Astrocyte of the cerebellum (primary cell): Measurements from ENCODE around the gene GFRA1.

Experiments
- DNase-seq: peaks from one replicate; pipeline ENCODE4 v3.0.0-alpha.2; 2011; ENCODE audit warnings: low read depth
- H3K4me3 ChIP-seq: 2 replicates; pipeline ENCODE4 v1.5.1; 2011; ENCODE audit warnings: mild to moderate bottlenecking, low read depth, low read length, moderate library complexity
- CTCF ChIP-seq: IDR thresholded peaks from 2 replicates; pipeline ENCODE4 v1.5.1; 2012; ENCODE audit warnings: low read length, low read depth, moderate library complexity, mild to moderate bottlenecking; ENCODE audit errors: missing control alignments
- in situ Hi-C: cut with HindIII; loops from 2 replicates; pipeline ENCODE4 v1.10.0; 2017; ENCODE audit warnings: low sequenced_read_pairs

The GFRA1 gene

GRCh38 chr10:116080553-116080952, 192.5 kb downstream of the GFRA1 start:
- no peak overlapping the region for H3K4me3 ChIP-seq
- in situ Hi-C loops, result no loop called here
- TF ChIP-seq CTCF, result no peak
- DNase-seq, result no peak

GRCh38 chr10:116079355-116079754, 193.7 kb downstream of the GFRA1 start:
- in situ Hi-C loops, result no loop called here
- no peak for TF ChIP-seq CTCF
- no peak overlapping the region for H3K4me3 ChIP-seq
- DNase-seq, result no peak

GRCh38 chr10:116076621-116077020, 196.4 kb downstream of the GFRA1 start:
- no peak for TF ChIP-seq CTCF
- in situ Hi-C loops, result no loop called here
- no peak overlapping the region for H3K4me3 ChIP-seq
- DNase-seq, result no peak

- in situ Hi-C loops, result no loop called here
- DNase-seq, result no peak
- TF ChIP-seq CTCF, result no peak
- no peak overlapping the region for H3K4me3 ChIP-seq
Measured at GRCh38 chr10:116073510-116073909, 199.5 kb downstream of the GFRA1 start.

- H3K4me3 ChIP-seq, result no peak overlapping the region
- in situ Hi-C loops, result no loop called here
- DNase-seq, result no peak
- no peak for TF ChIP-seq CTCF
Measured at GRCh38 chr10:116073001-116073400, 200.0 kb downstream of the GFRA1 start.

GRCh38 chr10:116071453-116072148, 201.4 kb downstream of the GFRA1 start:
- H3K4me3 ChIP-seq, result no peak overlapping the region
- in situ Hi-C loops, result no loop called here
- no peak for TF ChIP-seq CTCF
- DNase-seq, result no peak

- TF ChIP-seq CTCF, result no peak
- H3K4me3 ChIP-seq, result no peak overlapping the region
- in situ Hi-C loops, result no loop called here
- DNase-seq, result no peak
Measured at GRCh38 chr10:116070743-116071320, 202.2 kb downstream of the GFRA1 start.
